GM18868 (cell line): ENCODE measurements around the gene CD320.
"Not testable (repeated sequence)": the region's sequence is repeated elsewhere in the genome, so short reads cannot be mapped to it uniquely, and the experiment has no call there.

ENCODE experiments used
- ATAC-seq: cut with Tn5 transposase; IDR thresholded peaks from one replicate; pipeline ENCODE4 v1.9.1; 2021; ENCODE audit warnings: mild to moderate bottlenecking, moderate library complexity; ENCODE audit not compliant: unreplicated experiment

Gene CD320

GRCh38 chr19:8310342-8311055 is 2.3 kb upstream of the CD320 start:
- no peak for ATAC-seq

GRCh38 chr19:8308891-8309291 is 733 bp upstream of the CD320 start:
- ATAC-seq, result no peak

- ATAC-seq, result no peak
Measured at GRCh38 chr19:8307400-8307964, 676 bp downstream of the CD320 start.

- no peak for ATAC-seq
Measured at GRCh38 chr19:8306235-8307054, 1.7 kb downstream of the CD320 start.

- ATAC-seq, result no peak
Measured at GRCh38 chr19:8305798-8306197, 2.4 kb downstream of the CD320 start.

- ATAC-seq, result no peak
Measured at GRCh38 chr19:8304841-8305621, 3.1 kb downstream of the CD320 start.

GRCh38 chr19:8302734-8303133 is 5.4 kb downstream of the CD320 start:
- ATAC-seq, result no peak

- ATAC-seq, result no peak
Measured at GRCh38 chr19:8302357-8302691, 5.8 kb downstream of the CD320 start.

GRCh38 chr19:8291337-8291736 is 16.8 kb downstream of the CD320 start:
- ATAC-seq, result not testable (repeated sequence)

GRCh38 chr19:8276508-8276907 is 31.6 kb downstream of the CD320 start:
- ATAC-seq, result not testable (repeated sequence)

GRCh38 chr19:8269724-8270123 is 38.4 kb downstream of the CD320 start:
- no peak for ATAC-seq

GRCh38 chr19:8265872-8266271 is 42.3 kb downstream of the CD320 start:
- ATAC-seq, result no peak

- not testable (repeated sequence) for ATAC-seq
Measured at GRCh38 chr19:8264248-8264647, 43.9 kb downstream of the CD320 start.

- ATAC-seq, result no peak
Measured at GRCh38 chr19:8262431-8262830, 45.7 kb downstream of the CD320 start.

- no peak for ATAC-seq
Measured at GRCh38 chr19:8261881-8262280, 46.3 kb downstream of the CD320 start.

- no peak for ATAC-seq
Measured at GRCh38 chr19:8261347-8261746, 46.8 kb downstream of the CD320 start.

GRCh38 chr19:8259922-8260247 is 48.3 kb downstream of the CD320 start:
- no peak for ATAC-seq

GRCh38 chr19:8259142-8259921 is 48.8 kb downstream of the CD320 start:
- ATAC-seq, result no peak

- ATAC-seq, result no peak
Measured at GRCh38 chr19:8257052-8257443, 51.1 kb downstream of the CD320 start.

GRCh38 chr19:8256276-8257051 is 51.7 kb downstream of the CD320 start:
- ATAC-seq, result no peak
